A549 (cell line): Measurements from ENCODE around the gene MAPK11. TPM values are rescaled to one million over a fixed set of nuclear protein-coding genes. Genes with fewer than 3 reads are reported as not detected.

ENCODE experiments used
- ATAC-seq, 2 experiments: fragments of 200-7000 bp in 1 of 2; fragments of >200 bp in 1 of 2; cut with Nextera tagmentation in 1 of 2; cut with Tn5 transposase in 1 of 2; 3 replicates each; pipeline versions ENCODE4 v1.8.0 to v1.9.1; 2018 to 2020; ENCODE audit warnings: mild to moderate bottlenecking in 1 of 2, moderate library complexity in 1 of 2
- CTCF ChIA-PET: fragments of 300-600 bp; sonication (Branson Sonifier 250); formaldehyde crosslinking; extraction: SDS; loops from one replicate; lab custom pipeline; 2021; ENCODE audit warnings: antibody characterized with exemption, inconsistent platforms; lab: Yijun Ruan, JAX
- POLR2A ChIA-PET: fragments of 350-600 bp; formaldehyde crosslinking; extraction: SDS; loops from one replicate; lab custom pipeline; 2021; ENCODE audit warnings: antibody characterized with exemption, inconsistent platforms; lab: Yijun Ruan, JAX
- DNase-seq, 2 experiments: peaks; one replicate each; pipeline versions ENCODE4 v3.0.0 to v3.0.0-alpha.2; 2011 to 2016; ENCODE audit warnings: low read depth in 1 of 2, low spot score in 1 of 2
- FAIRE-seq: peaks from 2 replicates; lab custom pipeline; 2011; peaks lifted over from hg19 to GRCh38; lab: Jason Lieb, UNC
- H3K27ac ChIP-seq, 2 experiments: fragments of >200 bp; sonication (Bioruptor Twin); formaldehyde crosslinking; 3 replicates each; pipeline ENCODE4 v1.5.1; 2016 to 2017
- H3K4me1 ChIP-seq: fragments of >200 bp; sonication (Bioruptor Twin); formaldehyde crosslinking; 3 replicates; pipeline ENCODE4 v1.6.1; 2016
- H3K4me2 ChIP-seq: fragments of >200 bp; sonication (Bioruptor Twin); formaldehyde crosslinking; 3 replicates; pipeline ENCODE4 v1.6.1; 2016
- H3K4me3 ChIP-seq: fragments of >200 bp; sonication (Bioruptor Twin); formaldehyde crosslinking; 3 replicates; pipeline ENCODE4 v1.5.1; 2016
- H3K9me3 ChIP-seq: fragments of >200 bp; sonication (Bioruptor Twin); formaldehyde crosslinking; 3 replicates; pipeline ENCODE4 v1.6.1; 2016
- CBX2 ChIP-seq: fragments of 200-600 bp; sonication (generic); IDR thresholded peaks from 2 replicates; pipeline ENCODE4 v1.6.1; 2016; ENCODE audit warnings: low read depth, mild to moderate bottlenecking, borderline replicate concordance
- CHD2 ChIP-seq: fragments of 150-350 bp; IDR thresholded peaks from 2 replicates; pipeline ENCODE4 v1.6.1; 2014; ENCODE audit warnings: low read length; ENCODE audit not compliant: partially characterized antibody
- EHF ChIP-seq: fragments of 250-450 bp; sonication (Bioruptor Pico); IDR thresholded peaks from 2 replicates; pipeline ENCODE4 v1.5.0; 2020; ENCODE audit warnings: mild to moderate bottlenecking
- EHMT2 ChIP-seq: fragments of 200-600 bp; sonication (generic); IDR thresholded peaks from 2 replicates; pipeline ENCODE4 v1.6.1; 2016; ENCODE audit warnings: antibody characterized with exemption, low read depth, mild to moderate bottlenecking, moderate library complexity
- EP300 ChIP-seq, 2 experiments: fragments of >200 bp; sonication (Bioruptor Twin); formaldehyde crosslinking; IDR thresholded peaks; 2 replicates in 1 of 2; 3 replicates in 1 of 2; pipeline ENCODE4 v1.6.1; 2016 to 2017
- ESRRA ChIP-seq: fragments of 150-350 bp; IDR thresholded peaks from 2 replicates; pipeline ENCODE4 v1.6.1; 2014; ENCODE audit warnings: mild to moderate bottlenecking, low read length, borderline replicate concordance
- GATA3 ChIP-seq: IDR thresholded peaks from 2 replicates; pipeline ENCODE4 v1.6.1; 2012; ENCODE audit warnings: borderline replicate concordance
- HEYL ChIP-seq: fragments of 250-450 bp; sonication (Bioruptor Pico); IDR thresholded peaks from 2 replicates; pipeline ENCODE4 v1.8.0; 2021; ENCODE audit warnings: mild to moderate bottlenecking, moderate library complexity
- KDM1A ChIP-seq: fragments of 200-600 bp; sonication (generic); IDR thresholded peaks from 2 replicates; pipeline ENCODE4 v1.6.1; 2016; ENCODE audit warnings: low read depth, mild to moderate bottlenecking
- KDM5A ChIP-seq: fragments of 200-600 bp; sonication (generic); IDR thresholded peaks from 2 replicates; pipeline ENCODE4 v1.6.1; 2016; ENCODE audit warnings: antibody characterized with exemption, mild to moderate bottlenecking
- MAZ ChIP-seq: fragments of 150-350 bp; IDR thresholded peaks from 2 replicates; pipeline ENCODE4 v1.6.1; 2014; ENCODE audit warnings: antibody characterized with exemption, low read depth, low read length, borderline replicate concordance
- MYC ChIP-seq: IDR thresholded peaks from 2 replicates; pipeline ENCODE4 v1.6.1; 2012; ENCODE audit warnings: mild to moderate bottlenecking, inconsistent platforms, low read length, improper control_type of control experiment, borderline replicate concordance
- NFE2L2 ChIP-seq: fragments of 150-350 bp; conservative IDR thresholded peaks from 2 replicates; pipeline ENCODE4 v1.6.1; 2014; ENCODE audit warnings: low read length
- REST ChIP-seq: fragments of 200-600 bp; sonication (generic); IDR thresholded peaks from 2 replicates; pipeline ENCODE4 v1.6.1; 2016; ENCODE audit warnings: antibody characterized with exemption, mild to moderate bottlenecking, moderate library complexity
- SREBF2 ChIP-seq: fragments of 450-650 bp; IDR thresholded peaks from 2 replicates; pipeline ENCODE4 v1.6.1; 2014; ENCODE audit warnings: mild to moderate bottlenecking, moderate library complexity
- ZC3H11A ChIP-seq: fragments of 450-650 bp; IDR thresholded peaks from 2 replicates; pipeline ENCODE4 v1.6.1; 2014; ENCODE audit warnings: antibody characterized with exemption, mild to moderate bottlenecking
- ZFP36 ChIP-seq: fragments of 450-650 bp; IDR thresholded peaks from 2 replicates; pipeline ENCODE4 v1.6.1; 2014; ENCODE audit warnings: borderline replicate concordance; ENCODE audit not compliant: partially characterized antibody
- ZNF302 ChIP-seq: fragments of 250-450 bp; sonication (Bioruptor Pico); IDR thresholded peaks from 2 replicates; pipeline ENCODE4 v1.9.0; 2021; ENCODE audit warnings: inconsistent platforms, mild to moderate bottlenecking, moderate library complexity
- WGBS: methylation state at CpG from one replicate; pipeline ENCODE4 v1.1.6; 2017; ENCODE audit errors: missing lambda C conversion rate; 5-methylcytosine and 5-hydroxymethylcytosine counted together
- polyA plus RNA-seq, 4 experiments: library from polyadenylated mRNA; depleted of rRNA in 3 of 4; stranded (reverse); fragments of >200 nt; fragmentation: RNase III in 1 of 4; extraction: RNeasy Plus Mini Kit Qiagen cat#74134 plus additional on column Dnase treatment in 1 of 4; gene quantifications; 2 replicates in 3 of 4; 3 replicates in 1 of 4; pipeline ENCODE4 v1.2.3, GENCODE V29; 2011 to 2017
- TF ChIP-seq, protein P1 (sequence below): IDR thresholded peaks from 2 replicates; pipeline ENCODE4 v1.6.1; 2012; ENCODE audit warnings: low read depth, borderline replicate concordance
- TF ChIP-seq, protein P2 (sequence below): fragments of 250-450 bp; sonication (Bioruptor Pico); IDR thresholded peaks from 2 replicates; pipeline ENCODE4 v1.5.0; 2020; ENCODE audit warnings: low read depth, mild to moderate bottlenecking, moderate library complexity

MAPK11 gene
- polyA plus RNA-seq, 2 of the 4 experiments (the other 2 are of a cell fraction), result 1.6 to 5.5 TPM

DNA sequence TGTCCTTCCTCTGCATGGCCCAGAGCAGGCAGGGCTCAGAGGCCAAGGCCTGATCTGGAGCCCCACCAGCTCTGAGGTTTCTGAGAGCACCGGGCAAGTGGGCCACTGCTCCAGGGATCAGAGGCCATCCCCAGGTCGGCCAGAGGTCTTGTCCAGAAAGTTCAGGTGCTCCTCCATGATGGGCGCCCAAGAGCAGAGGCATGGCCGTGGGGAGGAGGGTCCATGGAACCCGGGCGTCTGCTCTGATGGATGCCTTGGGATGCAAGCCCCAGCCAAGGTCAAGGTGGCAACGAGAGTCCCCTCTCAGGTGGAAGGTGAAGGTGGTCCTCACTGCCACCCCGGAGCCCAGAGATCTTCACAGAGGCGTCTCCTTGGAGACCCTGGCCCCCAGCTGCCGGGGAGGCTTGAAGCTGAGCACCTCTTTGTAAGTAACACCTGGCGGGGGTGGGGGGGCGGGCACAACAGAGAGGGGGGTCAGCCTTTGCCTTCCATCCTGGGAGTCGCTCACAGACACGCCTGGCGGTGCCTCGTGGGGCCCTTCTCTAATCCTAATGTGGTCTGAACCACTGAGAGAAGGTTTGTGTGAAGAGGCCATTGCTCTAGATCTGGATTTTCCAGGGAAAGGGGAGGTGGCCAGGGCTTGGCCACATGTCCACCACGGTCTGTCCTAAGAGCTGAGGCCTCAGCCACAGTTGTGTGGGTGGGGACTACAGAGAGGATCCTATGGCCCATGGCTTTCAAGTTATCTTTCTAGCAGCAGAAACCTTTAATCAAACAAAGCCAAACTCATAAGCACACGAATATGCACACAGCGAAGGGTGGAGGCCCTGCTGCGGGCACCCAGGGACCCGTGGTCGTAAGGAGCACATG is 16.9 kb downstream of the MAPK11 start:
- CTCF ChIA-PET, result interaction anchor here (0.5 to 5.6 kb wide), 28 partner anchors 8 to 280 kb away, joined by 3 to 74 read pairs (median 4); partner anchors contain the start of genes DENND6B, MAPK12 and PLXNB2
- FAIRE-seq, result no peak
- POLR2A ChIA-PET, result interaction anchor here (0.6 kb wide), 1 partner anchor 367 kb away, joined by 3 read pairs; no protein-coding TSS in a partner anchor
- H3K4me3 ChIP-seq, result no peak overlapping the region
- ATAC-seq, result no peak
- H3K9me3 ChIP-seq, result no peaks in the 10 kb centered on the region
- 92% methylated on average over 10 of the region's 22 CpGs for WGBS
- DNase-seq, result no peak
- H3K27ac ChIP-seq, result no peak overlapping the region
- H3K4me2 ChIP-seq, result no peak overlapping the region
- peaks cover 12% of the 10 kb centered on the region; the same call in 2 of the 3 replicates for H3K4me1 ChIP-seq
- TF ChIP-seq, protein P1, sequence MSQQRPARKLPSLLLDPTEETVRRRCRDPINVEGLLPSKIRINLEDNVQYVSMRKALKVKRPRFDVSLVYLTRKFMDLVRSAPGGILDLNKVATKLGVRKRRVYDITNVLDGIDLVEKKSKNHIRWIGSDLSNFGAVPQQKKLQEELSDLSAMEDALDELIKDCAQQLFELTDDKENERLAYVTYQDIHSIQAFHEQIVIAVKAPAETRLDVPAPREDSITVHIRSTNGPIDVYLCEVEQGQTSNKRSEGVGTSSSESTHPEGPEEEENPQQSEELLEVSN, result no peak
- TF ChIP-seq EP300 (IDR thresholded peaks at IDR 0.05), result no peak
- TF ChIP-seq KDM5A, result no peak
- no peak for TF ChIP-seq GATA3
- TF ChIP-seq EHF (CRISPR knock-in tag), result no peak
- TF ChIP-seq REST, result no peak
- TF ChIP-seq CHD2, result no peak
- TF ChIP-seq ZFP36, result no peak
- TF ChIP-seq CBX2, result no peak
- TF ChIP-seq MYC, result no peak
- no peak for TF ChIP-seq ZC3H11A
- TF ChIP-seq MAZ, result no peak
- no peak for TF ChIP-seq NFE2L2
- TF ChIP-seq HEYL (CRISPR knock-in tag), result no peak
- TF ChIP-seq SREBF2, result no peak
- no peak for TF ChIP-seq ESRRA
- TF ChIP-seq, protein P2, sequence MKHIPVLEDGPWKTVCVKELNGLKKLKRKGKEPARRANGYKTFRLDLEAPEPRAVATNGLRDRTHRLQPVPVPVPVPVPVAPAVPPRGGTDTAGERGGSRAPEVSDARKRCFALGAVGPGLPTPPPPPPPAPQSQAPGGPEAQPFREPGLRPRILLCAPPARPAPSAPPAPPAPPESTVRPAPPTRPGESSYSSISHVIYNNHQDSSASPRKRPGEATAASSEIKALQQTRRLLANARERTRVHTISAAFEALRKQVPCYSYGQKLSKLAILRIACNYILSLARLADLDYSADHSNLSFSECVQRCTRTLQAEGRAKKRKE (CRISPR knock-in tag), result no peak
- no peak for TF ChIP-seq EHMT2
- TF ChIP-seq KDM1A, result no peak
- no peak for TF ChIP-seq ZNF302 (CRISPR knock-in tag)
